Liver (tissue), 9 donors: ENCODE measurements around the gene POPDC2. TPM values are rescaled to one million over a fixed set of nuclear protein-coding genes. Genes with fewer than 3 reads are reported as not detected.

Experiments used
- DNase-seq: peaks from one replicate; pipeline ENCODE4 v3.0.0-alpha.2; 2017; ENCODE audit warnings: low spot score
- H3K27ac ChIP-seq, 2 donors: one replicate each; pipeline ENCODE4 v1.7.0; 2013; ENCODE audit warnings: inconsistent platforms in 2 of 2, low read length in 2 of 2, control low read depth in 1 of 2, low read depth in 1 of 2, mild to moderate bottlenecking in 1 of 2
- H3K27me3 ChIP-seq, 4 donors: one replicate each; pipeline versions ENCODE4 v1.6.1 to v1.7.0; 2013; ENCODE audit warnings: low read length in 3 of 4, inconsistent platforms in 1 of 4, mild to moderate bottlenecking in 1 of 4, moderate library complexity in 1 of 4; ENCODE audit not compliant: control insufficient read depth in 4 of 4, insufficient read depth in 4 of 4
- H3K36me3 ChIP-seq, 4 donors: one replicate each; pipeline versions ENCODE4 v1.6.1 to v1.7.0; 2013; ENCODE audit warnings: low read length in 3 of 4, mild to moderate bottlenecking in 3 of 4, low read depth in 1 of 4, moderate library complexity in 1 of 4; ENCODE audit not compliant: control insufficient read depth in 4 of 4, insufficient read depth in 3 of 4
- H3K4me1 ChIP-seq, 4 donors: one replicate each; pipeline versions ENCODE4 v1.6.1 to v1.7.0; 2013; ENCODE audit warnings: low read length in 3 of 4, mild to moderate bottlenecking in 3 of 4, moderate library complexity in 1 of 4; ENCODE audit not compliant: control insufficient read depth in 4 of 4, insufficient read depth in 4 of 4
- H3K4me3 ChIP-seq, 3 donors: one replicate each; pipeline versions ENCODE4 v1.6.1 to v1.7.0; 2013; ENCODE audit warnings: low read length in 3 of 3, control low read depth in 1 of 3, low read depth in 1 of 3, mild to moderate bottlenecking in 1 of 3
- H3K9ac ChIP-seq, 2 donors: one replicate each; pipeline ENCODE4 v1.7.0; 2013; ENCODE audit warnings: low read length in 2 of 2, mild to moderate bottlenecking in 2 of 2, moderate library complexity in 2 of 2, control low read depth in 1 of 2, low read depth in 1 of 2
- H3K9me3 ChIP-seq, 4 donors: one replicate each; pipeline versions ENCODE4 v1.6.1 to v1.7.0; 2013; ENCODE audit warnings: low read length in 3 of 4; ENCODE audit not compliant: control insufficient read depth in 4 of 4
- ATF3 ChIP-seq: IDR thresholded peaks from 2 replicates; pipeline ENCODE4 v1.6.1; 2016; ENCODE audit warnings: antibody characterized with exemption
- CTCF ChIP-seq: fragments of 150-350 bp; IDR thresholded peaks from 2 replicates; pipeline ENCODE4 v1.5.1; 2017; ENCODE audit warnings: improper control_type of control experiment, low read depth, low read length; ENCODE audit not compliant: missing input control
- FOXA1 ChIP-seq: IDR thresholded peaks from 2 replicates; pipeline ENCODE4 v1.6.1; 2016; ENCODE audit warnings: antibody characterized with exemption
- FOXA2 ChIP-seq: IDR thresholded peaks from 2 replicates; pipeline ENCODE4 v1.6.1; 2016; ENCODE audit warnings: antibody characterized with exemption
- GABPA ChIP-seq, 2 donors: IDR thresholded peaks in 1 of 2; conservative IDR thresholded peaks in 1 of 2; 2 replicates each; pipeline ENCODE4 v1.6.1; 2016; ENCODE audit warnings: antibody characterized with exemption in 2 of 2, mild to moderate bottlenecking in 1 of 2, moderate library complexity in 1 of 2
- HNF4A ChIP-seq, 2 donors: conservative IDR thresholded peaks; 2 replicates each; pipeline ENCODE4 v1.6.1; 2016; ENCODE audit warnings: antibody characterized with exemption in 2 of 2, mild to moderate bottlenecking in 2 of 2
- HNF4G ChIP-seq: IDR thresholded peaks from 2 replicates; pipeline ENCODE4 v1.6.1; 2016; ENCODE audit warnings: antibody characterized with exemption
- JUND ChIP-seq, 2 donors: IDR thresholded peaks; 2 replicates each; pipeline ENCODE4 v1.6.1; 2016; ENCODE audit warnings: antibody characterized with exemption in 2 of 2
- MAX ChIP-seq: IDR thresholded peaks from 2 replicates; pipeline ENCODE4 v1.6.1; 2016; ENCODE audit warnings: antibody characterized with exemption
- NR2F2 ChIP-seq: IDR thresholded peaks from 2 replicates; pipeline ENCODE4 v1.6.1; 2016; ENCODE audit warnings: antibody characterized with exemption
- REST ChIP-seq: IDR thresholded peaks from 2 replicates; pipeline ENCODE4 v1.6.1; 2016; ENCODE audit warnings: antibody characterized with exemption, mild to moderate bottlenecking
- RXRA ChIP-seq, 2 donors: IDR thresholded peaks; 2 replicates each; pipeline ENCODE4 v1.6.1; 2017 to 2018; ENCODE audit warnings: antibody characterized with exemption in 2 of 2, mild to moderate bottlenecking in 1 of 2
- SP1 ChIP-seq: IDR thresholded peaks from 2 replicates; pipeline ENCODE4 v1.6.1; 2018; ENCODE audit warnings: antibody characterized with exemption, mild to moderate bottlenecking
- TAF1 ChIP-seq: conservative IDR thresholded peaks from 2 replicates; pipeline ENCODE4 v1.6.1; 2016; ENCODE audit warnings: antibody characterized with exemption, mild to moderate bottlenecking
- YY1 ChIP-seq: IDR thresholded peaks from 2 replicates; pipeline ENCODE4 v1.6.1; 2016; ENCODE audit warnings: antibody characterized with exemption, mild to moderate bottlenecking
- ZBTB33 ChIP-seq: IDR thresholded peaks from 2 replicates; pipeline ENCODE4 v1.6.1; 2016; ENCODE audit warnings: antibody characterized with exemption
- WGBS: extraction: QIAGEN DNeasy Blood & Tissue Kit; methylation state at CpG from one replicate; pipeline ENCODE4 v1.1.7; 2013; 5-methylcytosine and 5-hydroxymethylcytosine counted together
- polyA plus RNA-seq, 2 donors: library from polyadenylated mRNA; stranded (reverse) in 1 of 2; unstranded in 1 of 2; fragments of 200-250 nt in 1 of 2; fragments of >200 nt in 1 of 2; fragmentation: Nextera tagmentation in 1 of 2; extraction: Ambion mirVana in 1 of 2; gene quantifications; one replicate each; pipeline versions ENCODE4 v1.2.1 to v1.2.3, GENCODE V29; 2013 to 2015
- total RNA-seq, 2 donors: library from RNA; depleted of rRNA; stranded (reverse); fragments of >200 nt; gene quantifications; one replicate each; pipeline ENCODE4 v1.2.3, GENCODE V29; 2014
- donor health status: healthy.
- donor health status: healthy.
- donor health status: healthy.
- donor health status: healthy.
- donor health status: healthy.

The POPDC2 gene
- total RNA-seq (1 to 10 TPM in 1 of 2 donors, under 1 TPM in 1; 0.37 to 1.1 TPM), polyA plus RNA-seq (under 1 TPM; 0.16 to 0.54 TPM)

- H3K9me3 ChIP-seq, result no peaks in the 10 kb centered on the region
- no peak for DNase-seq
- no peak within 1 kb of the TSS for H3K4me3 ChIP-seq
- TF ChIP-seq MAX (no peak), CTCF (no peak), FOXA2 (no peak), ZBTB33 (no peak), HNF4A (conservative IDR thresholded peaks at IDR 0.05) (no peak), REST (no peak), JUND (IDR thresholded peaks at IDR 0.05) (no peak), NR2F2 (no peak), YY1 (no peak), SP1 (no peak), ATF3 (no peak), RXRA (IDR thresholded peaks at IDR 0.05) (no peak), TAF1 (no peak), GABPA (IDR thresholded peaks at IDR 0.05 in 1 of 2, conservative IDR thresholded peaks at IDR 0.05 in 1 of 2) (no peak), FOXA1 (no peak), HNF4G (no peak)
- H3K36me3 ChIP-seq, result no peaks in the 10 kb centered on the region
- WGBS, result 91% methylated on average over 9 of the region's 9 CpGs
- no peak within 1 kb of the TSS for H3K9ac ChIP-seq
- H3K27ac ChIP-seq, result no peak within 1 kb of the TSS
- H3K4me1 ChIP-seq, result no peaks in the 10 kb centered on the region
- no peaks in the 10 kb centered on the region for H3K27me3 ChIP-seq
These were observed at the start of gene POPDC2 for GRCh38 chr3:119660474-119661440. Gene POPDC2, minus strand, starts transcription at chr3:119660589. Its CDS starts 166 bp downstream, at chr3:119660423.
